Activated naive CD8-positive, alpha-beta T cell treated with anti-CD3 and anti-CD28 coated beads for 36 hours (primary cell): ENCODE measurements around the gene GGPS1. TPM values are rescaled to one million over a fixed set of nuclear protein-coding genes. Genes with fewer than 3 reads are reported as not detected.

Experiments used
- DNase-seq: peaks from one replicate; pipeline ENCODE4 v3.0.0; 2021
- H3K27ac Mint-ChIP-seq: one replicate; pipeline ENCODE4 v1.8.0; 2022; ENCODE audit warnings: mild to moderate bottlenecking, moderate library complexity, mixed read lengths
- H3K27me3 Mint-ChIP-seq: one replicate; pipeline ENCODE4 v1.8.0; 2022; ENCODE audit warnings: mild to moderate bottlenecking, mixed read lengths
- H3K36me3 Mint-ChIP-seq: one replicate; pipeline ENCODE4 v1.8.0; 2021; ENCODE audit warnings: mild to moderate bottlenecking, mixed read lengths
- H3K4me1 Mint-ChIP-seq: one replicate; pipeline ENCODE4 v1.8.0; 2021; ENCODE audit warnings: mixed read lengths
- H3K4me3 Mint-ChIP-seq: one replicate; pipeline ENCODE4 v1.8.0; 2022; ENCODE audit warnings: mild to moderate bottlenecking, moderate library complexity, mixed read lengths
- H3K9me3 Mint-ChIP-seq: one replicate; pipeline ENCODE4 v1.8.0; 2022; ENCODE audit warnings: mixed read lengths
- total RNA-seq, 2 experiments: library from RNA; stranded (reverse); gene quantifications; one replicate each; pipeline ENCODE4 v1.2.3, GENCODE V29; 2021

GGPS1 gene
- total RNA-seq, 2 experiments from 2014 or later = 29.4 to 29.5 TPM

- H3K27ac Mint-ChIP-seq = peak overlapping the region; percentile 59
- H3K4me1 Mint-ChIP-seq = peaks cover 63% of the 10 kb centered on the region
- H3K36me3 Mint-ChIP-seq = peaks cover 44% of the 10 kb centered on the region
- no peak for DNase-seq
- no peaks in the 10 kb centered on the region for H3K27me3 Mint-ChIP-seq
- no peak overlapping the region for H3K4me3 Mint-ChIP-seq
- no peaks in the 10 kb centered on the region for H3K9me3 Mint-ChIP-seq
Observed at GRCh38 chr1:235319255-235319654, 9.1 kb upstream of the GGPS1 start.

- Mint-ChIP-seq H3K27ac (peak overlapping the region; percentile 7), H3K36me3 (peaks cover 46% of the 10 kb centered on the region), H3K9me3 (no peaks in the 10 kb centered on the region), H3K4me3 (no peak overlapping the region), H3K4me1 (peaks cover 63% of the 10 kb centered on the region), H3K27me3 (no peaks in the 10 kb centered on the region)
- DNase-seq = no peak
Observed at GRCh38 chr1:235320521-235321179, 7.7 kb upstream of the GGPS1 start.

GRCh38 chr1:235324296-235324695, 4.1 kb upstream of the GGPS1 start:
- no peak for DNase-seq
- peaks cover 49% of the 10 kb centered on the region for H3K4me1 Mint-ChIP-seq
- peaks cover 42% of the 10 kb centered on the region for H3K36me3 Mint-ChIP-seq
- H3K9me3 Mint-ChIP-seq = no peaks in the 10 kb centered on the region
- H3K27ac Mint-ChIP-seq = peak overlapping the region; percentile 73
- H3K4me3 Mint-ChIP-seq = peak overlapping the region; percentile 72
- no peaks in the 10 kb centered on the region for H3K27me3 Mint-ChIP-seq

- Mint-ChIP-seq H3K4me1 (peaks cover 46% of the 10 kb centered on the region), H3K36me3 (peaks cover 38% of the 10 kb centered on the region), H3K9me3 (no peaks in the 10 kb centered on the region), H3K27me3 (no peaks in the 10 kb centered on the region), H3K4me3 (peak overlapping the region; percentile 89), H3K27ac (peak overlapping the region; percentile 95)
- DNase-seq = no peak
Observed at GRCh38 chr1:235325139-235325538, 3.2 kb upstream of the GGPS1 start.

- Mint-ChIP-seq H3K4me1 (peaks cover 39% of the 10 kb centered on the region), H3K27me3 (no peaks in the 10 kb centered on the region), H3K4me3 (peak overlapping the region; percentile 89), H3K27ac (peak overlapping the region; percentile 95), H3K9me3 (no peaks in the 10 kb centered on the region), H3K36me3 (peaks cover 31% of the 10 kb centered on the region)
- no peak for DNase-seq
Observed at GRCh38 chr1:235325854-235326253, 2.5 kb upstream of the GGPS1 start.

- peaks cover 33% of the 10 kb centered on the region for H3K4me1 Mint-ChIP-seq
- H3K36me3 Mint-ChIP-seq = peaks cover 29% of the 10 kb centered on the region
- no peaks in the 10 kb centered on the region for H3K27me3 Mint-ChIP-seq
- H3K27ac Mint-ChIP-seq = peak overlapping the region; percentile 95
- DNase-seq = peak; percentile 77
- no peaks in the 10 kb centered on the region for H3K9me3 Mint-ChIP-seq
- H3K4me3 Mint-ChIP-seq = peak overlapping the region; percentile 89
Observed at GRCh38 chr1:235326719-235327558, 1.4 kb upstream of the GGPS1 start.

GRCh38 chr1:235327559-235328270, 655 bp upstream of the GGPS1 start, which contains the start of gene ARID4B:
TSS of gene ARID4B (minus strand) at chr1:235328179. CDS start at chr1:235326919, 1,260 bp downstream.
- peak within 1 kb of the TSS; percentile 95 for H3K27ac Mint-ChIP-seq
- no peaks in the 10 kb centered on the region for H3K27me3 Mint-ChIP-seq
- peak; percentile 67 for DNase-seq
- no peaks in the 10 kb centered on the region for H3K9me3 Mint-ChIP-seq
- H3K4me3 Mint-ChIP-seq = peak within 1 kb of the TSS; percentile 89
- peaks cover 30% of the 10 kb centered on the region for H3K4me1 Mint-ChIP-seq
- H3K36me3 Mint-ChIP-seq = peaks cover 23% of the 10 kb centered on the region

- H3K4me1 Mint-ChIP-seq = peaks cover 28% of the 10 kb centered on the region
- no peak overlapping the region for H3K27ac Mint-ChIP-seq
- H3K36me3 Mint-ChIP-seq = peaks cover 18% of the 10 kb centered on the region
- no peak overlapping the region for H3K4me3 Mint-ChIP-seq
- no peaks in the 10 kb centered on the region for H3K9me3 Mint-ChIP-seq
- no peaks in the 10 kb centered on the region for H3K27me3 Mint-ChIP-seq
- DNase-seq = peak; percentile 59
Observed at GRCh38 chr1:235329139-235329902, 951 bp downstream of the GGPS1 start.

- no peaks in the 10 kb centered on the region for H3K27me3 Mint-ChIP-seq
- no peak for DNase-seq
- peaks cover 21% of the 10 kb centered on the region for H3K36me3 Mint-ChIP-seq
- peaks cover 26% of the 10 kb centered on the region for H3K4me1 Mint-ChIP-seq
- peak overlapping the region; percentile 76 for H3K27ac Mint-ChIP-seq
- no peaks in the 10 kb centered on the region for H3K9me3 Mint-ChIP-seq
- no peak overlapping the region for H3K4me3 Mint-ChIP-seq
Observed at GRCh38 chr1:235330918-235331285, 2.5 kb downstream of the GGPS1 start.

- Mint-ChIP-seq H3K27ac (no peak overlapping the region), H3K9me3 (no peaks in the 10 kb centered on the region), H3K27me3 (no peaks in the 10 kb centered on the region), H3K4me1 (peaks cover 26% of the 10 kb centered on the region), H3K36me3 (peaks cover 18% of the 10 kb centered on the region), H3K4me3 (no peak overlapping the region)
- DNase-seq = no peak
Observed at GRCh38 chr1:235331401-235331800, 3.0 kb downstream of the GGPS1 start.

GRCh38 chr1:235336903-235337302, 8.5 kb downstream of the GGPS1 start:
- Mint-ChIP-seq H3K9me3 (no peaks in the 10 kb centered on the region), H3K4me3 (peak overlapping the region; percentile 33), H3K27me3 (no peaks in the 10 kb centered on the region), H3K36me3 (peaks cover 11% of the 10 kb centered on the region), H3K4me1 (peaks cover 33% of the 10 kb centered on the region), H3K27ac (peak overlapping the region; percentile 78)
- DNase-seq = no peak

GRCh38 chr1:235339746-235340145, 11.4 kb downstream of the GGPS1 start:
- no peak for DNase-seq
- Mint-ChIP-seq H3K27ac (peak overlapping the region; percentile 20), H3K4me3 (no peak overlapping the region), H3K9me3 (no peaks in the 10 kb centered on the region), H3K4me1 (peaks cover 27% of the 10 kb centered on the region), H3K27me3 (no peaks in the 10 kb centered on the region), H3K36me3 (peaks cover 18% of the 10 kb centered on the region)

GRCh38 chr1:235341334-235341733, 13.0 kb downstream of the GGPS1 start:
- Mint-ChIP-seq H3K4me1 (peaks cover 21% of the 10 kb centered on the region), H3K27me3 (no peaks in the 10 kb centered on the region), H3K9me3 (no peaks in the 10 kb centered on the region), H3K4me3 (no peak overlapping the region), H3K27ac (no peak overlapping the region), H3K36me3 (peaks cover 25% of the 10 kb centered on the region)
- no peak for DNase-seq

GRCh38 chr1:235342039-235342438, 13.7 kb downstream of the GGPS1 start:
- H3K4me1 Mint-ChIP-seq = peaks cover 16% of the 10 kb centered on the region
- no peaks in the 10 kb centered on the region for H3K9me3 Mint-ChIP-seq
- no peak overlapping the region for H3K27ac Mint-ChIP-seq
- H3K27me3 Mint-ChIP-seq = no peaks in the 10 kb centered on the region
- H3K36me3 Mint-ChIP-seq = peaks cover 24% of the 10 kb centered on the region
- DNase-seq = no peak
- H3K4me3 Mint-ChIP-seq = no peak overlapping the region
